Left colon (tissue), 2 donors: ENCODE measurements around the gene CWH43. TPM values are rescaled to one million over a fixed set of nuclear protein-coding genes. Genes with fewer than 3 reads are reported as not detected.
"Not testable (repeated sequence)": the region's sequence is repeated elsewhere in the genome, so short reads cannot be mapped to it uniquely, and the experiment has no call there.

ENCODE experiments used
- ATAC-seq: fragments of 200-7000 bp; cut with Tn5 transposase; one replicate; pipeline ENCODE4 v1.9.1; 2020; ENCODE audit warnings: mild to moderate bottlenecking, moderate library complexity
- DNase-seq, 2 donors: peaks; one replicate each; pipeline ENCODE4 v3.0.0-alpha.2; 2020
- intact Hi-C, 2 donors: fragments of 100-400 bp; cut with DNase I in 1 of 2; cut with micrococcal nuclease in 1 of 2; formaldehyde crosslinking; loops; one replicate each; pipeline versions ENCODE4 v1.11.2 to v1.14.0; 2022; cut with DNase I, micrococcal nuclease
- total RNA-seq, 2 donors: library from RNA; stranded (reverse); fragmentation: NEBNext Ultra II Directional; extraction: Animal tissue kit (Norgen Biotek cat#: 25700); gene quantifications; one replicate each; pipeline ENCODE4 v1.2.1, GENCODE V29; 2021
- donor health status: DM: no; HTN: no; CAD: no.
- donor health status: DM: yes; HTN: yes; CAD: no.

The CWH43 gene
- total RNA-seq, 2 donors from 2014 or later: 25.5 to 56.8 TPM

DNA sequence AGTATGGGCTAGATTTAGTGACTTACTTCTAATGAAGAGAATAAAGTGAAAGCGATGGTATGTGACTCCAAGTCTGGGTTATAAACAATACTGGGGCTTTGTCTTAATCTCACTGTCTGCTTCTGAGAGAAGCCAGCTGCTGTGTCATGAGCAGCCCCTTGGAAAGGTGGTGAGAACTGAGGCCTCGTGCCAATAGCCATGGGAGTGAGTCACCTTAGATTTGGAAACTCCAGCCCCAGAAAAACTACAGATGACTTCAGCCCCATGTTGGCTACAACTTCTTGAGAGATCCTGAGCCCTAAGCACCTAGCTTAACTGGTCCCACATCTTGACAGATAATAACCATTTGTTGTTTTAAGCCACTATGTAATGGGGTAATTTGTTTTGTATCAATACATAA is 77.6 kb downstream of the CWH43 start:
- DNase-seq (no peak), ATAC-seq (no peak)
- intact Hi-C loops: no loop called here

DNA sequence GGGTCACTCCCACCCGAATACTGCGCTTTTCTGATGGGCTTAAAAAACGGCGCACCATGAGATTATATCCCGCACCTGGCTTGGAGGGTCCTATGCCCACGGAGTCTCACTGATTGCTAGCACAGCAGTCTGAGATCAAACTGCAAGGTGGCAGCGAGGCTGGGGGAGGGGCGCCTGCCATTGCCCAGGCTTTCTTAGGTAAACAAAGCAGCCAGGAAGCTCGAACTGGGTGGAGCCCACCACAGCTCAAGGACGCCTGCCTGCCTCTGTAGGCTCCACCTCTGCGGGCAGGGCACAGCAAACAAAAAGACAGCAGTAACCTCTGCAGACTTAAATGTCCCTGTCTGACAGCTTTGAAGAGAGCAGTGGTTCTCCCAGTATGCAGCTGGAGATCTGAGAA is 86.1 kb downstream of the CWH43 start:
- intact Hi-C loops, ATAC-seq: not testable (repeated sequence)
- DNase-seq: peak in 1 of 2 donors; percentile 37

DNA sequence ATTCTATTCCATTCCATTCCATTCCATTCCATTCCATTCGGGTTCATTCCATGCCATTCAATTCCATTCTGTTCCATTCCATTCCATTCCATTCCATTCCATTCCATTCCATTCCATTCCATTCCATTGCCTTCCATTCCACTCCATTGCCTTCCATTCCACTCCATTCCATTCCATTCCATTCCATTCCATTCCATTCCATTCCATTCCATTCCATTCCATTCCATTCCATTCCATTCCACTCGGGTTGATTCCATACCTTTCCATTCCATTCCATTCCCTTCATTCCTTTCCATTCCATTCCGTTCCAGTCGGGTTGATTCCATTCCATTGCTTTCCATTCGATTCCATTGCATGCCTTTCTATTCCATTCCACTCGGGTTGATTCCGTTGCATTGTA is 105.8 kb downstream of the CWH43 start:
- intact Hi-C loops, DNase-seq: not testable (repeated sequence)
- ATAC-seq: peak; percentile 27

DNA sequence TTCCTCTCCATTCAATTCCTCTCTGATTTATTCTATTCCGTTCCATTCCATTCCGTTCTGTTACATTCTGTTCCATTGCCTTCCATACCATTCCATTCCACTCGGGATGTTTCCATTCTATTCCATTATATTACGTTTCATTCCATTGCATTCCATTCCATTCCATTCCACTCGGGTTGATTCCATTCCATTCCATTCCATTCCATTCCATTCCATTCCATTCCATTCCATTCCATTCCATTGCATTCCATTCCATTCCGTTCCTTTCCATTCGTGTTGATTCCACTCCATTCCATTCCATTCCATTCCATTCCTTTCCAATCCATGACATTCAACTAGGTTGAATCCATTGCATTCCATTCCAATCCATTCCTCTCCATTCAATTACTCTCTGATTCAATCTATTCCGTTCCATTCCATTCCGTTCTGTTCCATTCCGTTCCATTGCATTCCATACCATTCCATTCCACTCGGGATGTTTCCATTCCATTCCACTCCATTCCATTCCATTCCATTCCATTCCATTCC is 106.6 kb downstream of the CWH43 start:
- intact Hi-C loops, DNase-seq: not testable (repeated sequence)
- peak; percentile 70 for ATAC-seq

DNA sequence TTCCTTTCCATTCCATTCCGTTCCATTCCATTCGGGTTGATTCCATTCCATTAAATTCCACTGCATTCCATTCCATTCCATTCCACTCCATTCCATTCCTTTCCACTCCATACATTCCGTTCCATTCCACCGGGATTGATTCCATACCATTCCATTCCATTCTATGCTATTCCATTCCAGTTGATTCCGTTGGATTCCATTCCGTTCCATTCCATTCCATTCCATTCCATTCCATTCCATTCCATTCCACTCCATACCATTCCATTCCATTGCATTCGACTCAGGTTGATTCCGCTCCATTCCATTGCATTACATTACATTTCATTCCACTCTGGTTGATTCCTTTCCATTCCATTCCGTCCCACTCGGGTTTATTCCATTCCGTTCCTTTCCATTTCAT is 110.1 kb downstream of the CWH43 start:
- ATAC-seq, DNase-seq, intact Hi-C loops: not testable (repeated sequence)

DNA sequence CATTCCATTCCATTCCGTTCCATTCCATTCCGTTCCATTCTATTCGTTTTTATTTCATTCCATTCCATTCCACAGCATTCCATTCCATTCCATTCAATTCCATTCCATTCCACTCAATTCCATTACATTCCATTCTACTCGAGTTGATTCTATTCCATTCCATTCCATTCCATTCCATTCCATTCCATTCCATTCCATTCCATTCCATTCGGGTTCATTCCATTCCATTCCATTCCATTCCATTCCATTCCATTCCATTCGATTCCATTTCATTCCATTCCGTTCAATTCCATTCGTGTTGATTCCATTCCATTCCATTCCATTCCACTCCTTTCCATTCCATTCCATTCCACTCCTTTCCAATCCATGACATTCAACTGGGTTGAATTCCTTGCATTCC is 110.6 kb downstream of the CWH43 start:
- intact Hi-C loops: not testable (repeated sequence)
- ATAC-seq: peak; percentile 55

DNA sequence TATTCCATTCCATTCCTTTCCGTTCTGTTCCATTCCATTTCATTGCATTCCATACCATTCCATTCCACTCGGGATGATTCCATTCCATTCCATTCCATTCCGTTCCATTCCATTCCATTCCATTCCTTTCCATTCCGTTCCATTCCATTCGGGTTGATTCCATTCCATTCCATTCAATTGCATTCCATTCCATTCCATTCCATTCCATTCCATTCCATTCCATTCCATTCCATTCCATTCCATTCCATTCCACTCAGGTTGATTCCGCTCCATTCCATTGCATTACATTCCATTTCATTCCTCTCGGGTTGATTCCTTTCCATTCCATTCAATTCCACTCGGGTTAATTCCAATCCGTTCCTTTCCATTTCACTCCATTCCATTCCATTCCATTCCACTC is 111.0 kb downstream of the CWH43 start:
- DNase-seq, intact Hi-C loops: not testable (repeated sequence)
- peak; percentile 45 for ATAC-seq

More for the DNA sequence above, 110.6 kb downstream of the CWH43 start:
- DNase-seq: not testable (repeated sequence)

DNA sequence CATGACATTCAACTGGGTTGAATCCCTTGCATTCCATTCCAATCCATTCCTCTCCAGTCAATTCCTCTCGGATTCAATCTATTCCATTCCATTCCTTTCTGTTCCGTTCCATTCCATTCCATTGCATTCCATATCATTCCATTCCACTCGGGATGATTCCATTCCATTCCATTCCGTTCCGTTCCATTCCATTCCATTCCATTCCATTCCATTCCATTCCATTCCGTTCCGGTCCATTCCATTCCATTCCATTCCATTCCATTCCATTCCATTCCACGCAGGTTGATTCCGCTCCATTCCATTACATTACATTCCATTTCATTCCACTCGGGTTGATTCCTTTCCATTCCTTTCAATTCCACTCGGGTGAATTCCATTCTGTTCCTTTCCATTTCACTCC is 111.4 kb downstream of the CWH43 start:
- ATAC-seq, DNase-seq, intact Hi-C loops: not testable (repeated sequence)

DNA sequence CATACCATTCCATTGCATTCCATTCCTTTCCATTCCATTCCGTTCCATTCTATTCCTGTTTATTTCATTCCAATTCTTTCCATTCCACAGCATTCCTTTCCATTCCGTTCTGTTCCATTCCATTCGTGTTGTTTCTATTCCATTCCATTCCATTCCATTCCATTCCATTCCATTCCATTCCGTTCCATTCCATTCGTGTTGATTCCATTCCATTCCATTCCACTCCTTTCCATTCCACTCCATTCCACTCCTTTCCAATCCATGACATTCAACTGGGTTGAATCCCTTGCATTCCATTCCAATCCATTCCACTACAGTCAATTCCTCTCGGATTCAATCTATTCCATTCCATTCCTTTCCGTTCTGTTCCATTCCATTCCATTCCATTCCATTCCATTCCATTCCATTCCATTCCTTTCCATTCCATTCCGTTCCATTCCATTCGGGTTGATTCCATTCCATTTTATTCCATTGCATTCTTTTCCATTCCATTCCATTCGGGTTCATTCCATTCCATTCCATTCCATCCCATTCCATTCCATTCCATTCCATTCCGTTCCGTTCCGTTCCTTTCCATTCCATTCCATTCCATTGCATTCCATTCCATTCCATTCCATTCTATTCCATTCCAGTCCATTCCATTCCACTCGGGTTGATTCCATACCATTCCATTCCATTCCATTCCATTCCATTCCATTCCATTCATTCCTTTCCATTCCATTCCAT is 112.1 kb downstream of the CWH43 start:
- ATAC-seq: peak; percentile 11
- DNase-seq, intact Hi-C loops: not testable (repeated sequence)

DNA sequence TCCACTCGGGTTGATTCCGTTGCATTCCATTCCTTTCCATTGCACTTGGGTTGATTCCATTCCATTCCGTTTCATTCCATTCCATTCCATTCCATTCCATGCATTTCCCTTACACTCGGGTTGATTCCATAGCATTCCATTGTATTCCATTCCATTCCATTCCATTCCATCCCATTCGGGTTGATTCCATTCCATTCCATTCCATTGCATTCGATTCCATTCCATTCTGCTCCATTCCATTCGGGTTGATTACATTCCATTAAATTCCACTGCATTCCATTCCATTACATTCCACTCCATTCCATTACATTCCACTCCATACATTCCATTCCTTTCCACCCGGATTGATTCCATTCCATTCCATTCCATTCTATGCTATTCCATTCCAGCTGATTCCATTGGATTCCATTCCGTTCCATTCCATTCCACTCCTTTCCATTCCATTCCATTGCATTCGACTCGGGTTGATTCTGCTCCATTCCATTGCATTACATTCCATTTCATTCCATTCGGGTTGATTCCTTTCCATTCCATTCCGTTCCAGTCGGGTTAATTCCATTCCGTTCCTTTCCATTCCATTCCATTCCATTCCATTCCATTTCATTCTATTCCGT is 113.9 kb downstream of the CWH43 start:
- ATAC-seq, DNase-seq, intact Hi-C loops: not testable (repeated sequence)

DNA sequence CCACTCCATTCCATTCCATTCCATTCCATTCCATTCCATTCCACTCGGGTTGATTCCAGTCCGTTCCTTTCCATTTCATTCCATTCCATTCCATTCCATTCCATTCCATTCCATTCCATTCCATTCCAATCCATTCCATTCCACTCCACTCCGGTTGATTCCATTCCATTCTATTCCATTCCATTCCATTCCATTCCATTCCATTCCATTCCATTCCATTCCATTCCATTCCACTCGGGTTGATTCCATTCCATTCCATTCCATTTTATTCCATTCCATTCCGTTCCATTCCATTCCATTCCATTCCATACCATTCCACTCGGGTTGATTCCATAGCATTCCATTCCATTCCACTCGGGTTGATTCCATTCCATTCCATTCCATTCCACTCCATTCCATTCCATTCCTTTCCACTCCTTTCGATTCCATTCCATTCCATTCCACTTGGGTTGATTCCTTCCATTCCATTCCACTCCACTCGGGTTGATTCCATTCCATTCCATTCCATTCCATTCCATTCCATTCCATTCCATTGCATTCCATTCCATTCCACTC is 116.3 kb downstream of the CWH43 start:
- peak; percentile 50 for ATAC-seq
- intact Hi-C loops, DNase-seq: not testable (repeated sequence)

DNA sequence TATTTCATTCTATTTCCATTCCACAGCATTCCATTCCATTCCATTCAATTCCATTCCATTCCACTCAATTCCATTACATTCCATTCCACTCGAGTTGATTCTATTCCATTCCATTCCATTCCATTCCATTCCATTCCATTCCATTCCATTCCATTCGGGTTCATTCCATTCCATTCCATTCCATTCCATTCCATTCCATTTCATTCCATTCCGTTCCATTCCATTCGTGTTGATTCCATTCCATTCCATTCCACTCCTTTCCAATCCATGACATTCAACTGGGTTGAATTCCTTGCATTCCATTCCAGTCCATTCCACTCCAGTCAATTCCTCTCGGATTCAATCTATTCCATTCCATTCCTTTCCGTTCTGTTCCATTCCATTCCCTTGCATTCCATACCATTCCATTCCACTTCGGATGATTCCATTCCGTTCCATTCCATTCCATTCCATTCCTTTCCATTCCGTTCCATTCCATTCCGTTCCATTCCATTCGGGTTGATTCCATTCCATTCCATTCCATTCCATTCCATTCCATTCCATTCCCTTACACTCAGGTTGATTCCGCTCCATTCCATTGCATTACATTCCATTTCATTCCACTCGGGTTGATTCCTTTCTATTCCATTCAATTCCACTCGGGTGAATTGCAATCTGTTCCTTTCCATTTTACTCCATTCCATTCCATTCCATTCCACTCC is 117.5 kb downstream of the CWH43 start:
- ATAC-seq: peak; percentile 27
- intact Hi-C loops, DNase-seq: not testable (repeated sequence)

DNA sequence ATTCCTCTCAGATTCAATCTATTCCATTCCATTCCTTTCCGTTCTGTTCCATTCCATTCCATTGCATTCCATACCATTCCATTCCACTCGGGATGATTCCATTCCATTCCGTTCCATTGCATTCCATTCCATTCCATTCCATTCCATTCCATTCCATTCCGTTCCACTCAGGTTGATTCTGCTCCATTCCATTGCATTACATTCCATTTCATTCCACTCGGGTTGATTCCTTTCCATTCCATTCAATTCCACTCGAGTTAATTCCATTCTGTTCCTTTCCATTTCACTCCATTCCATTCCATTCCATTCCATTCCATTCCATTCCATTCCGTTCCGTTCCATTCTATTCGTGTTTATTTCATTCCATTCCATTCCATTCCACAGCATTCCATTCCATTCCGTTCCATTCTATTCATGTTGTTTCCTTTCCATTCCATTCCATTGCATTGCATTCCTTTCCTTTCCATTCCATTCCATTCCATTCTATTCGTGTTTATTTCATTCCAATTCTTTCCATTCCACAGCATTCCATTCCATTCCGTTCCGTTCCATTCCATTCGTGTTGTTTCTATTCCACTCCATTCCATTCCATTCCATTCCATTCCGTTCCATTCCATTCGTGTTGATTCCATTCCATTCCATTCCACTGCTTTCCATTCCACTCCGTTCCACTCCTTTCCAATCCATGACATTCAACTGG is 118.3 kb downstream of the CWH43 start:
- DNase-seq, intact Hi-C loops, ATAC-seq: not testable (repeated sequence)

DNA sequence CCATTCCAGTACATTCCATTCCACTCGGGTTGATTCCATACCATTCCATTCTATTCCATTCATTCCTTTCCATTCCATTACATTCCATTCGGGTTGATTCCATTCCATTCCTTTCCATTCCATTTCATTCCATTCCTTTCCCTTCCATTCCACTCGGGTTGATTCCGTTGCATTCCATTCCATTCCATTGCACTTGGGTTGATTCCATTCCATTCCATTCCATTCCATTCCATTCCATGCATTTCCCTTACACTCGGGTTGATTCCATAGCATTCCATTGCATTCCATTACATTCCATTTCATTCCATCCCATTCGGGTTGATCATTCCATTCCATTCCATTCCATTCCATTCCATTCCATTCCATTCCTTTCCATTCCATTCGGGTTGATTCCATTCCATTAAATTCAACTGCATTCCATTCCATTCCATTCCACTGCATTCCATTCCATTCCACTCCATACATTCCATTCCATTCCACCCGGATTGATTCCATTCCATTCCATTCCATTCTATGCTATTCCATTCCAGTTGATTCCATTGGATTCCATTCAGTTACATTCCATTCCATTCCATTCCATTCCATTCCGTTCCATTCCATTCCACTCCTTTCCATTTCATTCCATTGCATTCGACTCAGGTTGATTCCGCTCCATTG is 119.3 kb downstream of the CWH43 start:
- DNase-seq, intact Hi-C loops, ATAC-seq: not testable (repeated sequence)

DNA sequence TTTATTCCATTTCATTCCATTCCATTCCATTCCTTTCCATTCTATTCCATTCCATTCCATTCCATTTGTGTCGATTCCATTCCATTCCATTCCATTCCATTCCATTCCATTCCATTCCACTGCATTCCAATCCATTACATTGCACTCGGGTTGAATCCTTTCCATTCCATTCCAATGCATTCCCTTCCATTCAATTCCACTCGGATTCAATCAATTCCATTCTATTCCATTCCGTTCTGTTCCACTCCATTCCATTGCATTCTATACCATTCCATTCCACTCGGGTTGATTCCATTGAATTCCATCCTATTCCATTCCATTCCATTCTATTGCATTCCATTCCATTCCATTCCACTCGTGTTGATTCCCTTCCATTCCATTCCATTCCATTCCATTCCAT is 121.2 kb downstream of the CWH43 start:
- ATAC-seq, DNase-seq, intact Hi-C loops: not testable (repeated sequence)

DNA sequence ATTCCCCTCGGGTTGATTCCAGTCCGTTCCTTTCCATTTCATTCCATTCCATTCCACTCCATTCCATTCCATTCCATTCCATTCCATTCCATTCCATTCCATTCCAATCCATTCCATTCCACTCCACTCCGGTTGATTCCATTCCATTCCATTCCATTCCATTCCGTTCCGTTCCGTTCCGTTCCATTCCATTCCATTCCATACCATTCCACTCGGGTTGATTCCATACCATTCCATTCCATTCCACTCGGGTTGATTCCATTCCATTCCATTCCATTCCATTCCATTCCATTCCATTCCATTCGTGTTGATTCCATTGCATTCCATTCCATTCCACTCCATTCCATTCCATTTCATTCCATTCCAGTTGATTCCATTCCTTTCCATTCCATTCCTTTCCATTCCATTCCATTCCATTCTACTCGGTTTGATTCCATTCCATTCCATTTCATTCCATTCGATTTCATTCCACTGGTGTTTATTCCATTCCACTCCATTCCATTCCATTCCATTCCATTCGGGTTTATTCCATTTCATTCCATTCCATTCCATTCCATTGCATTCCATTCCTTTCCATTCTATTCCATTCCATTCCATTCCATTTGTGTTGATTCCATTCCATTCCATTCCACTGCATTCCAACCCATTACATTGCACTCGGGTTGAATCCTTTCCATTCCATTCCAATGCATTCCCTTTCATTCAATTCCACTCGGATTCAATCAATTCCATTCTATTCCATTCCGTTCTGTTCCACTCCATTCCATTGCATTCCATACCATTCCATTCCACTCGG is 122.3 kb downstream of the CWH43 start:
- DNase-seq, intact Hi-C loops: not testable (repeated sequence)
- peak; percentile 68 for ATAC-seq

DNA sequence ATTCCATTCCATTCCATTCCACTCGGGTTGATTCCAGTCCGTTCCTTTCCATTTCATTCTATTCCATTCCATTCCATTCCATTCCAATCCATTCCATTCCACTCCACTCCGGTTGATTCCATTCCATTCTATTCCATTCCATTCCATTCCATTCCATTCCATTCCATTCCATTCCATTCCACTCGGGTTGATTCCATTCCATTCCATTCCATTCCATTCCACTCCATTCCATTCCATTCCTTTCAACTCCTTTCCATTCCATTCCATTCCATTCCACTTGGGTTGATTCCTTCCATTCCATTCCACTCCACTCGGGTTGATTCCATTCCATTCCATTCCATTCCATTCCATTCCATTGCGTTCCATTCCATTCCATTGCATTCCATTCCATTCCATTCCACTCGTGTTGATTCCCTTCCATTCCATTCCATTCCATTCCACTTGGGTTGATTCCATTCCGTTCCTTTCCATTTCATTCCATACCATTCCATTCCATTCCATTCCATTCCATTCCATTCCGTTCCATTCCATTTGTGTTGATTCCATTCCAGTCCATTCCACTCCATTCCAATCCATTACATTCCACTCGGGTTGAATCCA is 123.6 kb downstream of the CWH43 start:
- intact Hi-C loops, DNase-seq: not testable (repeated sequence)
- peak; percentile 45 for ATAC-seq
